IMR-90 (cell line): ENCODE measurements around the gene CLK2. TPM values are rescaled to one million over a fixed set of nuclear protein-coding genes. Genes with fewer than 3 reads are reported as not detected.

Source experiments
- ATAC-seq: fragments of 200-7000 bp; cut with Tn5 transposase; 2 replicates; pipeline ENCODE4 v1.9.1; 2020; ENCODE audit warnings: low read depth, mild to moderate bottlenecking, moderate library complexity
- BruUV-seq: library from RNA; stranded (reverse); fragments of 400-500 nt; replicated peaks from 2 replicates; lab custom pipeline; 2021; lab: Mats Ljungman, UMichigan
- CTCF ChIA-PET: fragments of 300-600 bp; formaldehyde crosslinking; extraction: SDS; loops from one replicate; lab custom pipeline; 2021; ENCODE audit warnings: antibody characterized with exemption; lab: Yijun Ruan, JAX
- POLR2A ChIA-PET: fragments of 300-600 bp; sonication (Branson Sonifier 250); formaldehyde crosslinking; loops from one replicate; lab custom pipeline; 2022; ENCODE audit warnings: antibody characterized with exemption; ENCODE audit not compliant: unreplicated experiment; lab: Charles Lee
- DNase-seq: peaks from one replicate; pipeline ENCODE4 v3.0.0; 2013
- H2AFZ ChIP-seq: replicated peaks from 2 replicates; pipeline ENCODE3; 2013; ENCODE audit warnings: low read length, mild to moderate bottlenecking; ENCODE audit not compliant: poor library complexity
- H2AK5ac ChIP-seq: 2 replicates; pipeline ENCODE4 v1.6.1; 2013; ENCODE audit warnings: low read depth, low read length, inconsistent platforms
- H2AK9ac ChIP-seq: replicated peaks from 2 replicates; pipeline ENCODE3; 2013; ENCODE audit warnings: mild to moderate bottlenecking, low read depth, low read length, moderate library complexity; ENCODE audit not compliant: poor library complexity
- H2BK120ac ChIP-seq: 2 replicates; pipeline ENCODE4 v1.6.1; 2013; ENCODE audit warnings: low read depth, low read length, inconsistent platforms
- H2BK15ac ChIP-seq: 3 replicates; pipeline ENCODE4 v1.6.1; 2013; ENCODE audit warnings: low read depth, low read length, inconsistent platforms
- H2BK20ac ChIP-seq: 2 replicates; pipeline ENCODE4 v1.6.1; 2013; ENCODE audit warnings: low read depth, mild to moderate bottlenecking, inconsistent platforms, low read length, moderate library complexity
- H2BK5ac ChIP-seq: 2 replicates; pipeline ENCODE4 v1.6.1; 2013; ENCODE audit warnings: mild to moderate bottlenecking, low read depth, low read length, inconsistent platforms; ENCODE audit not compliant: poor library complexity, severe bottlenecking
- H3K14ac ChIP-seq: replicated peaks from 2 replicates; pipeline ENCODE4 v1.6.1; 2013; ENCODE audit warnings: low read depth, low read length, inconsistent platforms
- H3K18ac ChIP-seq: 2 replicates; pipeline ENCODE4 v1.6.1; 2013; ENCODE audit warnings: low read depth, low read length, control low read depth
- H3K23ac ChIP-seq: 2 replicates; pipeline ENCODE4 v1.6.1; 2013; ENCODE audit warnings: low read depth, low read length, inconsistent platforms
- H3K27ac ChIP-seq: 2 replicates; pipeline ENCODE4 v1.5.1; 2013; ENCODE audit warnings: mild to moderate bottlenecking, control low read depth, low read length; ENCODE audit not compliant: insufficient read depth
- H3K27me3 ChIP-seq: 2 replicates; pipeline ENCODE4 v1.6.1; 2013; ENCODE audit warnings: low read length; ENCODE audit not compliant: control insufficient read depth, insufficient read depth
- H3K36me3 ChIP-seq: 2 replicates; pipeline ENCODE4 v1.6.1; 2013; ENCODE audit warnings: low read length, mixed read lengths; ENCODE audit not compliant: control insufficient read depth, insufficient read depth
- H3K4ac ChIP-seq: 2 replicates; pipeline ENCODE4 v1.6.1; 2013; ENCODE audit warnings: low read depth, low read length, inconsistent platforms
- H3K4me1 ChIP-seq: 2 replicates; pipeline ENCODE4 v1.6.1; 2013; ENCODE audit warnings: low read length, mixed read lengths; ENCODE audit not compliant: control insufficient read depth, insufficient read depth
- H3K4me2 ChIP-seq: 2 replicates; pipeline ENCODE4 v1.6.1; 2013; ENCODE audit warnings: low read depth, mild to moderate bottlenecking, control low read depth, low read length, moderate library complexity
- H3K4me3 ChIP-seq: 2 replicates; pipeline ENCODE4 v1.5.1; 2013; ENCODE audit warnings: low read depth, mild to moderate bottlenecking, control low read depth, low read length, moderate library complexity; ENCODE audit not compliant: insufficient read depth
- H3K56ac ChIP-seq: 2 replicates; pipeline ENCODE4 v1.6.1; 2013; ENCODE audit warnings: low read length, inconsistent platforms; ENCODE audit not compliant: insufficient read depth; ENCODE audit errors: extremely low read depth
- H3K79me1 ChIP-seq, 2 experiments: 2 replicates each; pipeline ENCODE4 v1.6.1; 2013; ENCODE audit warnings: low read length in 2 of 2, inconsistent platforms in 1 of 2, low read depth in 1 of 2
- H3K9ac ChIP-seq: 2 replicates; pipeline ENCODE4 v1.6.1; 2013; ENCODE audit warnings: low read depth, low read length, control low read depth
- H3K9me1 ChIP-seq: 2 replicates; pipeline ENCODE4 v1.6.1; 2013; ENCODE audit warnings: low read length, inconsistent platforms; ENCODE audit not compliant: insufficient read depth
- H3K9me3 ChIP-seq: 2 replicates; pipeline ENCODE4 v1.6.1; 2013; ENCODE audit warnings: low read length; ENCODE audit not compliant: control insufficient read depth, insufficient read depth
- H4K20me1 ChIP-seq: 2 replicates; pipeline ENCODE4 v1.6.1; 2013; ENCODE audit warnings: low read length, inconsistent platforms; ENCODE audit not compliant: insufficient read depth
- H4K5ac ChIP-seq: 2 replicates; pipeline ENCODE4 v1.6.1; 2013; ENCODE audit warnings: mild to moderate bottlenecking, low read depth, low read length, control low read depth
- H4K8ac ChIP-seq, 2 experiments: 2 replicates each; pipeline ENCODE4 v1.6.1; 2013; ENCODE audit warnings: low read depth in 2 of 2, low read length in 2 of 2, control low read depth in 1 of 2, inconsistent platforms in 1 of 2
- H4K91ac ChIP-seq: 2 replicates; pipeline ENCODE4 v1.6.1; 2013; ENCODE audit warnings: low read depth, low read length, inconsistent platforms; ENCODE audit not compliant: insufficient read depth
- CEBPB ChIP-seq: IDR thresholded peaks from 2 replicates; pipeline ENCODE4 v1.6.1; 2012; ENCODE audit warnings: low read depth, low read length, improper control_type of control experiment
- NFE2L2 ChIP-seq: fragments of 150-350 bp; IDR thresholded peaks from 2 replicates; pipeline ENCODE4 v1.6.1; 2016; ENCODE audit warnings: low read depth, mild to moderate bottlenecking, low read length
- RAD21 ChIP-seq: IDR thresholded peaks from 2 replicates; pipeline ENCODE4 v1.6.1; 2012; ENCODE audit warnings: low read length, improper control_type of control experiment
- RCOR1 ChIP-seq: IDR thresholded peaks from 2 replicates; pipeline ENCODE4 v1.6.1; 2012; ENCODE audit warnings: mild to moderate bottlenecking, low read length, improper control_type of control experiment; ENCODE audit not compliant: insufficient replicate concordance
- WGBS, 2 experiments: methylation state at CpG; one replicate each; pipeline versions ENCODE4 v1.1.5 to v1.1.7; 2013; ENCODE audit warnings: missing lambda C conversion rate in 2 of 2; ENCODE audit not compliant: insufficient read length in 1 of 2; ENCODE audit errors: extremely low coverage in 2 of 2; 5-methylcytosine and 5-hydroxymethylcytosine counted together
- dilution Hi-C: fragments of 300-500 bp; cut with HindIII; formaldehyde crosslinking; loops from one replicate; pipeline ENCODE4 v1.14.3; 2018; ENCODE audit warnings: low sequenced_read_pairs; ENCODE audit not compliant: unreplicated experiment
- in situ Hi-C: fragments of 300-500 bp; cut with MboI; formaldehyde crosslinking; loops from 3 replicates; pipeline ENCODE4 v1.14.3; 2019; ENCODE audit warnings: low sequenced_read_pairs, inconsistent platforms, mixed read lengths
- intact Hi-C: fragments of 100-400 bp; cut with micrococcal nuclease; formaldehyde crosslinking; loops from 2 replicates; pipeline ENCODE4 v1.10.0; 2022
- polyA plus RNA-seq, 3 experiments: library from polyadenylated mRNA; depleted of rRNA; stranded (reverse); fragments of >200 nt; gene quantifications; 2 replicates each; pipeline ENCODE4 v1.2.3, GENCODE V29; 2012; ENCODE audit warnings: low replicate concordance in 1 of 3
- total RNA-seq: library from RNA; depleted of rRNA; stranded (reverse); fragments of >200 nt; gene quantifications from 2 replicates; pipeline ENCODE4 v1.2.3, GENCODE V29; 2012

Gene CLK2
- total and polyA plus RNA-seq, 2 of the 4 experiments (the other 2 are of a cell fraction), result 19.7 to 61.2 TPM

DNA sequence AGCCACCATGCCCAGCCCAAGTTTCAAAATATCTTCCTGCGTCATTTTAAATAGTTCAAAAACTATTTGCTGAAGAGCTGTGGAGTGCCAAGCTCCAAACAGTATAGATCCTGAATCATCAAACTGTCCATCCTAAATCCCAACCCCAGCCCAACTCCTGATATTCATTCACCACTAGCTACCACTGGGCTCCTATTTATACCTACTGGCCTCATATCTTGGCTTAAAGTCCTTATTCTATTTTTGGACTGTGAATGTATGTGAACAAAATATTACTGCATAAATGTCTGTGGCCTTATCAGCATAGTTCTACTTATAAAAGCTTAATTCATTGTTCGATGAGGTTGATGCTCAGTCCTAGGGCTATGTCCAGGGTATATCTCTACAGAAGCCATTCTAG lies 5.9 kb downstream of the CLK2 start:
- Histone ChIP-seq H3K9ac (no peak overlapping the region), H3K79me1 (peaks cover 28 to 46% of the 10 kb centered on the region in 2 experiments), H3K23ac (no peak overlapping the region), H3K18ac (no peak overlapping the region), H2BK20ac (no peak overlapping the region), H3K27ac (no peak overlapping the region), H3K9me1 (peaks cover 8% of the 10 kb centered on the region), H3K14ac (no peak overlapping the region), H2BK15ac (no peak overlapping the region), H3K27me3 (no peaks in the 10 kb centered on the region), H4K5ac (no peak overlapping the region), H3K4me2 (no peak overlapping the region), H3K9me3 (no peaks in the 10 kb centered on the region), H4K8ac (no peak overlapping the region), H2AK5ac (no peak overlapping the region), H3K36me3 (peaks cover 58% of the 10 kb centered on the region), H2AFZ (no peak overlapping the region), H2BK5ac (no peak overlapping the region), H3K4ac (no peak overlapping the region), H3K56ac (no peak overlapping the region), H4K20me1 (peaks cover 8% of the 10 kb centered on the region; the same call in 1 of the 2 replicates), H2AK9ac (no peak overlapping the region), H3K4me3 (no peak overlapping the region), H3K4me1 (no peaks in the 10 kb centered on the region), H4K91ac (no peak overlapping the region), H2BK120ac (no peak overlapping the region)
- intact Hi-C loops (no loop called here), dilution Hi-C loops (no loop called here), in situ Hi-C loops (no loop called here)
- BruUV-seq, result no TSS peak
- DNase-seq, result no peak
- WGBS, 2 experiments, result no CpG with 5 or more reads among the region's 2 CpGs
- POLR2A ChIA-PET, result no interaction called here
- TF ChIP-seq CEBPB, result no peak
- TF ChIP-seq RAD21, result no peak
- TF ChIP-seq NFE2L2, result no peak
- no peak for TF ChIP-seq RCOR1
- no peak for ATAC-seq
- CTCF ChIA-PET, result interaction anchor here (0.6 to 1.2 kb wide), 3 partner anchors 16 to 307 kb away, joined by 3 read pairs; no protein-coding TSS in a partner anchor
